ENCODE data around the gene EPS15.

EPS15 gene

DNA sequence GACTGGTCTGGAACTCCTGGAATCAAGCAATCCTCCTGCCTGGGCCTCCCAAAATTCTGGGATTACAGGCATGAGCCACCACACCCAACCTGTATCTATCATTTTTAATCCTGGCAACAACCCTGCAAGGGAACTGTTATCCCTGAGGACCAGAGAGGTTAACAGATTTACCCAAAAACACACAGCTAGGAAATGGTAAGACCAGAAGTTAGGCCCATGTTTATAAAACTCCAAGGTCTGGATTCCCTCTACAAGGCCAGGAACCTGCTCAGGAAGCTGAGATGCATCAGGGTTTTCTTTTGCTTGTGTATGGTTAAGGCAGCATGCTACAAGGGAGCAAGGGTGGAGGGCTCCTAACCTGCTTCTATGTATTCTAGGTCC is 170.9 kb downstream of the EPS15 start:
- no peak overlapping the region for H3K27ac ChIP-seq (ENCODE audit: low read depth, low read length)
- no peak overlapping the region for H3K4me3 ChIP-seq (ENCODE audit: low read depth, low read length)
- peaks cover 30% of the 10 kb centered on the region for H3K27me3 ChIP-seq (ENCODE audit: insufficient read depth, low read length)
- H3K36me3 ChIP-seq (ENCODE audit: insufficient read depth, low read length) = no peaks in the 10 kb centered on the region
- no peaks in the 10 kb centered on the region for H3K4me1 ChIP-seq (ENCODE audit: control insufficient read depth, insufficient read depth, low read length, unreplicated experiment)
- H3K79me2 ChIP-seq (ENCODE audit: control insufficient read depth, insufficient read depth, low read length, unreplicated experiment) = no peaks in the 10 kb centered on the region
- H2AFZ ChIP-seq (ENCODE audit: low read length, unreplicated experiment) = no peak overlapping the region

DNA sequence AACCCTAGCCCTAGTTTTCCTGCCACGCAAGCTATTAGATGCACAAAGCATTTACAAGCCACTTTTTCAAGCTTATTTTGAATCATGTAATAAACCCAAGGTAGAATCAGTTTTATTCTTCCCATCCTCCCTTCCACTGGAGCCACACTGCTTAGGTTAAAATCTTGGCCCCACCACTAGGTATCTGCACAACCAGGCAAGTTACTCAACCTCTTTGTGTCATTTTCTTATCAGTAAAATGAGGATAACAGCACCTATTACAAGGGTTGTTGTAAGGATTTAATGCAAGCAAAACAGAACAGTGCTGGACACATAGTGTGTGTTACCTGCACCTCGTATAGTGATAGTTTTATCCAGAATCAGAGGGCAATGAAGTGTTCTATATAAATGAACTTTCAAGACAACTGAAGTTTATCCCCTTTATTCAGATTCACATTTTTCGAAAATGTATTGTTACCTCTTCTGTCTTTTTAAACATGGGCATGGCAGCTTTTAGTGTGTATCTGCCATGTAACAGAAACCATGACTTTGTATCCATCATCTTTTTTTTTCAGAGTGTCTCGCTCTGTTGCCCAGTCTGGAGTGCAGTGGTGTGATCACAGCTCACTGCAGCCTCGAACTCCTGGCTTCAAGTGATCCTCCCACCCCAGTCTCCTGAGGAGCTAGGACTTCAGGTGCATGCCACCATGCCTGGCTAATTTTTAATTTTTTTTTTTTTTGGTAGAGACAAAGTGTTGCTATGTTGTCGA is 171.5 kb downstream of the EPS15 start:
- Histone ChIP-seq H3K4me3 (ENCODE audit: low read depth, low read length) (no peak overlapping the region), H3K27ac (ENCODE audit: low read depth, low read length) (no peak overlapping the region), H3K27me3 (ENCODE audit: insufficient read depth, low read length) (peaks cover 34% of the 10 kb centered on the region), H3K36me3 (ENCODE audit: insufficient read depth, low read length) (no peaks in the 10 kb centered on the region), H3K79me2 (ENCODE audit: control insufficient read depth, insufficient read depth, low read length, unreplicated experiment) (no peaks in the 10 kb centered on the region), H2AFZ (ENCODE audit: low read length, unreplicated experiment) (no peak overlapping the region), H3K4me1 (ENCODE audit: control insufficient read depth, insufficient read depth, low read length, unreplicated experiment) (no peaks in the 10 kb centered on the region)

GRCh38 chr1:51346086-51346942 is 172.8 kb downstream of the EPS15 start:
- Histone ChIP-seq H3K27me3 (ENCODE audit: insufficient read depth, low read length) (peaks cover 34% of the 10 kb centered on the region), H3K79me2 (ENCODE audit: control insufficient read depth, insufficient read depth, low read length, unreplicated experiment) (no peaks in the 10 kb centered on the region), H2AFZ (ENCODE audit: low read length, unreplicated experiment) (no peak overlapping the region), H3K4me3 (ENCODE audit: low read depth, low read length) (no peak overlapping the region), H3K4me1 (ENCODE audit: control insufficient read depth, insufficient read depth, low read length, unreplicated experiment) (no peaks in the 10 kb centered on the region), H3K27ac (ENCODE audit: low read depth, low read length) (no peak overlapping the region), H3K36me3 (ENCODE audit: insufficient read depth, low read length) (no peaks in the 10 kb centered on the region)

- peaks cover 34% of the 10 kb centered on the region for H3K27me3 ChIP-seq (ENCODE audit: insufficient read depth, low read length)
- no peak overlapping the region for H3K27ac ChIP-seq (ENCODE audit: low read depth, low read length)
- no peaks in the 10 kb centered on the region for H3K79me2 ChIP-seq (ENCODE audit: control insufficient read depth, insufficient read depth, low read length, unreplicated experiment)
- H3K4me1 ChIP-seq (ENCODE audit: control insufficient read depth, insufficient read depth, low read length, unreplicated experiment) = no peaks in the 10 kb centered on the region
- no peak overlapping the region for H2AFZ ChIP-seq (ENCODE audit: low read length, unreplicated experiment)
- H3K4me3 ChIP-seq (ENCODE audit: low read depth, low read length) = no peak overlapping the region
- H3K36me3 ChIP-seq (ENCODE audit: insufficient read depth, low read length) = no peaks in the 10 kb centered on the region
Measured at GRCh38 chr1:51345300-51345687, 173.8 kb downstream of the EPS15 start.

GRCh38 chr1:51344602-51345299 is 174.3 kb downstream of the EPS15 start:
- Histone ChIP-seq H3K79me2 (ENCODE audit: control insufficient read depth, insufficient read depth, low read length, unreplicated experiment) (no peaks in the 10 kb centered on the region), H3K27ac (ENCODE audit: low read depth, low read length) (no peak overlapping the region), H3K4me1 (ENCODE audit: control insufficient read depth, insufficient read depth, low read length, unreplicated experiment) (no peaks in the 10 kb centered on the region), H2AFZ (ENCODE audit: low read length, unreplicated experiment) (no peak overlapping the region), H3K27me3 (ENCODE audit: insufficient read depth, low read length) (peaks cover 34% of the 10 kb centered on the region), H3K4me3 (ENCODE audit: low read depth, low read length) (peak overlapping the region; percentile 28; the same call in 1 of the 2 replicates), H3K36me3 (ENCODE audit: insufficient read depth, low read length) (no peaks in the 10 kb centered on the region)

DNA sequence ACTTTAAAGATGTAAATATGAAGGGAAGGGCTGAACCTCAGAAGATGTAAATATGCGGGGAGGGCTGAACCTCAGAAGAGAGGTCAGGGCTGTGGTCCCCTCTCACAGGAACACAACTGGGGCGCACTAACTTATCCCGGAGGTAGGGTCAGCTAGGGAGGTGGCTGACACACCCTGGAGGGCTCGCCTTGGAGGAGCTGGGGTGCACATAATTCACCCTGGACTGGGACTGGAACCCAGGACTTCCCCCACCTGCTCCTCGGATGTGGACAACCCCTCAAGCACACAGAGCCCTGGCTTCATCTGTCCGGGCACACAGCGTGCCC is 174.8 kb downstream of the EPS15 start:
- Histone ChIP-seq H3K79me2 (ENCODE audit: control insufficient read depth, insufficient read depth, low read length, unreplicated experiment) (no peaks in the 10 kb centered on the region), H2AFZ (ENCODE audit: low read length, unreplicated experiment) (no peak overlapping the region), H3K27ac (ENCODE audit: low read depth, low read length) (no peak overlapping the region), H3K36me3 (ENCODE audit: insufficient read depth, low read length) (no peaks in the 10 kb centered on the region), H3K4me1 (ENCODE audit: control insufficient read depth, insufficient read depth, low read length, unreplicated experiment) (no peaks in the 10 kb centered on the region), H3K27me3 (ENCODE audit: insufficient read depth, low read length) (peaks cover 34% of the 10 kb centered on the region), H3K4me3 (ENCODE audit: low read depth, low read length) (no peak overlapping the region)

DNA sequence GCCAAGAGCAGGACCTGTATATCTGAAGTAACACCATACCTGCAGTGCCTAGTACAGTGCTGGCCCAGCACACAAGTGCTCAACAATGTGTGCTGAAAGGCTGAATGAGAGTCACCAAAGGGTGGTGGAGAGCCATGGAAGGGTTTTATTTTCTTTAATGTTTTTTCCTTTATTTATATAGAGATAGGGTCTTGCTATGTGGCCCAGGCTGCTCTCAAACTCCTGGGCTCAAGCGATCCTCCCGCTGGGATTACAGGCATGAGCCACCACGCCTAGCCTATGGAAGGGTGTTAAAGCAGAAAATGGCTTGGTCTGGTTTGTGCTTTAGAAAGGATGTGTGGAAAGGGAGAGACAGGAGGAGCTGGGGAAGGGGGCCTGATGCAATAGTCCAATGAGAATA is 175.4 kb downstream of the EPS15 start:
- H2AFZ ChIP-seq (ENCODE audit: low read length, unreplicated experiment) = no peak overlapping the region
- H3K4me3 ChIP-seq (ENCODE audit: low read depth, low read length) = no peak overlapping the region
- H3K4me1 ChIP-seq (ENCODE audit: control insufficient read depth, insufficient read depth, low read length, unreplicated experiment) = no peaks in the 10 kb centered on the region
- H3K79me2 ChIP-seq (ENCODE audit: control insufficient read depth, insufficient read depth, low read length, unreplicated experiment) = no peaks in the 10 kb centered on the region
- no peak overlapping the region for H3K27ac ChIP-seq (ENCODE audit: low read depth, low read length)
- no peaks in the 10 kb centered on the region for H3K36me3 ChIP-seq (ENCODE audit: insufficient read depth, low read length)
- peaks cover 34% of the 10 kb centered on the region for H3K27me3 ChIP-seq (ENCODE audit: insufficient read depth, low read length)

GRCh38 chr1:51342591-51343206 is 176.4 kb downstream of the EPS15 start:
- no peak overlapping the region for H3K4me3 ChIP-seq (ENCODE audit: low read depth, low read length)
- H3K79me2 ChIP-seq (ENCODE audit: control insufficient read depth, insufficient read depth, low read length, unreplicated experiment) = no peaks in the 10 kb centered on the region
- peaks cover 34% of the 10 kb centered on the region for H3K27me3 ChIP-seq (ENCODE audit: insufficient read depth, low read length)
- H2AFZ ChIP-seq (ENCODE audit: low read length, unreplicated experiment) = no peak overlapping the region
- H3K27ac ChIP-seq (ENCODE audit: low read depth, low read length) = no peak overlapping the region
- H3K36me3 ChIP-seq (ENCODE audit: insufficient read depth, low read length) = no peaks in the 10 kb centered on the region
- no peaks in the 10 kb centered on the region for H3K4me1 ChIP-seq (ENCODE audit: control insufficient read depth, insufficient read depth, low read length, unreplicated experiment)

GRCh38 chr1:51341876-51342496 is 177.1 kb downstream of the EPS15 start:
- Histone ChIP-seq H3K27ac (ENCODE audit: low read depth, low read length) (no peak overlapping the region), H3K4me3 (ENCODE audit: low read depth, low read length) (no peak overlapping the region), H3K79me2 (ENCODE audit: control insufficient read depth, insufficient read depth, low read length, unreplicated experiment) (no peaks in the 10 kb centered on the region), H3K27me3 (ENCODE audit: insufficient read depth, low read length) (peaks cover 34% of the 10 kb centered on the region), H2AFZ (ENCODE audit: low read length, unreplicated experiment) (no peak overlapping the region), H3K36me3 (ENCODE audit: insufficient read depth, low read length) (no peaks in the 10 kb centered on the region), H3K4me1 (ENCODE audit: control insufficient read depth, insufficient read depth, low read length, unreplicated experiment) (no peaks in the 10 kb centered on the region)

DNA sequence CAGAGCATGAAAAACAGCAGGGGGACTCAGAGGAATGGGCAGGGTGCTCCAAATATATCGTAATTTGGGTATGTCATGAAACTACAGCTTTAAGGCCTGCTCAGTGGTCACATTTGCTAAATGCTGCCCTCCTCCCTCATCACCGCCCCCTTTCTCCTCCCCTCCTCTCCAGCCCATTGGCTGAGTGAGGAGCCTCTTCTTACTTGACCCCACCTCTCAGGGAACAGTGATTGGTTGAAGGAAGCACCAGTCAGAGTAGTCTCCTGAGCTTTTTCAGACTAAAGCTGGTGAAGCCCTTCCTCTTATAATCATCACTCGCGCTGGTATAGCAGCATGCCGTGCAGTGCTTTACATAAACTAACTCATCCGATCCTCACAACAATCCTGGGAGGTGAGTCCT is 178.7 kb downstream of the EPS15 start:
- Histone ChIP-seq H3K4me1 (ENCODE audit: control insufficient read depth, insufficient read depth, low read length, unreplicated experiment) (no peaks in the 10 kb centered on the region), H3K36me3 (ENCODE audit: insufficient read depth, low read length) (no peaks in the 10 kb centered on the region), H2AFZ (ENCODE audit: low read length, unreplicated experiment) (no peak overlapping the region), H3K27ac (ENCODE audit: low read depth, low read length) (no peak overlapping the region), H3K27me3 (ENCODE audit: insufficient read depth, low read length) (peaks cover 26% of the 10 kb centered on the region), H3K79me2 (ENCODE audit: control insufficient read depth, insufficient read depth, low read length, unreplicated experiment) (no peaks in the 10 kb centered on the region), H3K4me3 (ENCODE audit: low read depth, low read length) (no peak overlapping the region)
